HL-60 (cell line): ENCODE data around the gene NHERF1.

Source experiments
- DNase-seq, 2 experiments: peaks; one replicate each; pipeline ENCODE4 v3.0.0-alpha.2; 2010 to 2020; ENCODE audit warnings: low read depth in 1 of 2, low spot score in 1 of 2
- H3K27ac ChIP-seq: fragments of 250-450 bp; sonication (Bioruptor Pico); replicated peaks from 2 replicates; pipeline ENCODE4 v1.5.1; 2020; ENCODE audit warnings: mild to moderate bottlenecking, moderate library complexity
- H3K27me3 ChIP-seq: fragments of 250-450 bp; sonication (Bioruptor Pico); 2 replicates; pipeline ENCODE4 v1.5.1; 2021; ENCODE audit warnings: mild to moderate bottlenecking, moderate library complexity; ENCODE audit not compliant: insufficient read depth, poor library complexity, severe bottlenecking
- H3K4me3 ChIP-seq: replicated peaks from 2 replicates; pipeline ENCODE4 v1.5.1; 2011; ENCODE audit warnings: mild to moderate bottlenecking, control low read depth, low read length; ENCODE audit not compliant: insufficient read depth
- CTCF ChIP-seq: IDR thresholded peaks from one replicate; pipeline ENCODE4 v1.5.1; 2011; ENCODE audit warnings: low read length, control low read depth, inconsistent platforms; ENCODE audit not compliant: insufficient read depth
- GABPA ChIP-seq: IDR thresholded peaks from 2 replicates; pipeline ENCODE4 v1.6.1; 2012; ENCODE audit warnings: low read depth
- POLR2AphosphoS5 ChIP-seq: IDR thresholded peaks from 2 replicates; pipeline ENCODE4 v1.6.1; 2012; ENCODE audit warnings: low read depth
- REST ChIP-seq: IDR thresholded peaks from 2 replicates; pipeline ENCODE4 v1.6.1; 2012; ENCODE audit warnings: low read depth; ENCODE audit not compliant: insufficient replicate concordance
- SPI1 ChIP-seq: IDR thresholded peaks from 2 replicates; pipeline ENCODE4 v1.6.1; 2012; ENCODE audit warnings: low read depth, mild to moderate bottlenecking, borderline replicate concordance

The NHERF1 gene

GRCh38 chr17:74720506-74720905 lies 27.9 kb upstream of the NHERF1 start:
- H3K4me3 ChIP-seq = no peak overlapping the region
- no peak overlapping the region for H3K27ac ChIP-seq
- TF ChIP-seq SPI1 (no peak), POLR2AphosphoS5 (no peak), CTCF (no peak)
- H3K27me3 ChIP-seq = no peaks in the 10 kb centered on the region
- no peak for DNase-seq

GRCh38 chr17:74722782-74723181 lies 25.6 kb upstream of the NHERF1 start:
- Histone ChIP-seq H3K27me3 (no peaks in the 10 kb centered on the region), H3K4me3 (no peak overlapping the region), H3K27ac (no peak overlapping the region)
- no peak for DNase-seq
- TF ChIP-seq REST = no peak
- no peak for TF ChIP-seq SPI1
- TF ChIP-seq GABPA = no peak
- no peak for TF ChIP-seq CTCF
- no peak for TF ChIP-seq POLR2AphosphoS5

GRCh38 chr17:74723891-74724290 lies 24.5 kb upstream of the NHERF1 start:
- TF ChIP-seq POLR2AphosphoS5 (no peak), REST (no peak), GABPA (no peak), CTCF (no peak), SPI1 (no peak)
- no peak overlapping the region for H3K27ac ChIP-seq
- no peak for DNase-seq
- no peak overlapping the region for H3K4me3 ChIP-seq
- H3K27me3 ChIP-seq = no peaks in the 10 kb centered on the region

- Histone ChIP-seq H3K4me3 (no peak overlapping the region), H3K27me3 (no peaks in the 10 kb centered on the region), H3K27ac (no peak overlapping the region)
- DNase-seq = no peak
- TF ChIP-seq GABPA (no peak), REST (no peak), POLR2AphosphoS5 (no peak), SPI1 (no peak), CTCF (no peak)
Measured at GRCh38 chr17:74725111-74725510, 23.3 kb upstream of the NHERF1 start.
